ENCODE results near the gene MUC22. TPM values are rescaled to one million over a fixed set of nuclear protein-coding genes. Genes with fewer than 3 reads are reported as not detected.

The MUC22 gene
- total and polyA plus RNA-seq, 2 experiments from 2014 or later = 0.03 TPM; not detected in 1

- Histone ChIP-seq H3K4me3 (no peak within 1 kb of the TSS), H2AFZ (no peak within 1 kb of the TSS)
These were observed 26.8 kb upstream of the MUC22 start, which contains the start of gene MUC21 for GRCh38 chr6:30983439-30983838. TSS of gene MUC21 (plus strand) at chr6:30983718. CDS start at chr6:30983959, 241 bp downstream.

GRCh38 chr6:30985490-30985889 lies 24.8 kb upstream of the MUC22 start:
- Histone ChIP-seq H3K4me1 (ENCODE audit: insufficient read depth) (peaks cover 4% of the 10 kb centered on the region), H3K9me2 (replicated peaks; ENCODE audit: insufficient read depth) (no peaks in the 10 kb centered on the region), H3K79me2 (no peaks in the 10 kb centered on the region), H3K4me3 (no peak overlapping the region), H3K27ac (no peak overlapping the region), H3K36me3 (replicated peaks; ENCODE audit: insufficient read depth, low read depth) (no peaks in the 10 kb centered on the region), H3K9me3 (ENCODE audit: low read depth) (no peaks in the 10 kb centered on the region), H4K20me1 (ENCODE audit: insufficient read depth, poor library complexity, severe bottlenecking) (no peaks in the 10 kb centered on the region), H3K4me2 (no peak overlapping the region), H2AFZ (no peak overlapping the region), H3K27me3 (no peaks in the 10 kb centered on the region)
- no peak for TF ChIP-seq EZH2phosphoT487 (IDR thresholded peaks at IDR 0.05; ENCODE audit: low read depth, severe bottlenecking, unreplicated experiment)
- TF ChIP-seq CTCF (IDR thresholded peaks at IDR 0.05; ENCODE audit: poor library complexity) = no peak
- no peak for TF ChIP-seq EZH2 (IDR thresholded peaks at IDR 0.05; ENCODE audit: borderline replicate concordance)
- DNase-seq (ENCODE audit: low spot score) = no peak
- 96% methylated on average over 5 of the region's 5 CpGs for WGBS (ENCODE audit: low lambda C conversion rate, missing lambda C conversion rate)

More at GRCh38 chr6:30983439-30983838, 26.8 kb upstream of the MUC22 start, which contains the start of gene MUC21:
- WGBS (ENCODE audit: low lambda C conversion rate, missing lambda C conversion rate) = 89% methylated on average over 6 of the region's 6 CpGs
- Histone ChIP-seq H3K9me3 (ENCODE audit: low read depth) (no peaks in the 10 kb centered on the region), H4K20me1 (ENCODE audit: insufficient read depth, poor library complexity, severe bottlenecking) (no peaks in the 10 kb centered on the region), H3K27me3 (no peaks in the 10 kb centered on the region), H3K9me2 (replicated peaks; ENCODE audit: insufficient read depth) (no peaks in the 10 kb centered on the region), H3K4me2 (peak within 1 kb of the TSS; percentile 71), H3K27ac (no peak within 1 kb of the TSS), H3K4me1 (ENCODE audit: insufficient read depth) (peaks cover 4% of the 10 kb centered on the region), H3K36me3 (replicated peaks; ENCODE audit: insufficient read depth, low read depth) (no peaks in the 10 kb centered on the region), H3K79me2 (no peaks in the 10 kb centered on the region)
- TF ChIP-seq EZH2 (IDR thresholded peaks at IDR 0.05; ENCODE audit: borderline replicate concordance) = no peak
- TF ChIP-seq EZH2phosphoT487 (IDR thresholded peaks at IDR 0.05; ENCODE audit: low read depth, severe bottlenecking, unreplicated experiment) = no peak
- no peak for TF ChIP-seq CTCF (IDR thresholded peaks at IDR 0.05; ENCODE audit: poor library complexity)
- no peak for DNase-seq (ENCODE audit: low spot score)

GRCh38 chr6:30987304-30987703 lies 23.0 kb upstream of the MUC22 start:
- no peaks in the 10 kb centered on the region for H3K9me3 ChIP-seq (ENCODE audit: low read depth)
- no peak for DNase-seq (ENCODE audit: low spot score)
- no peaks in the 10 kb centered on the region for H3K36me3 ChIP-seq (replicated peaks; ENCODE audit: insufficient read depth, low read depth)
- no peaks in the 10 kb centered on the region for H3K4me1 ChIP-seq (ENCODE audit: insufficient read depth)
- TF ChIP-seq EZH2 (IDR thresholded peaks at IDR 0.05; ENCODE audit: borderline replicate concordance) (no peak), CTCF (IDR thresholded peaks at IDR 0.05; ENCODE audit: poor library complexity) (no peak), EZH2phosphoT487 (IDR thresholded peaks at IDR 0.05; ENCODE audit: low read depth, severe bottlenecking, unreplicated experiment) (no peak)
- no peaks in the 10 kb centered on the region for H3K79me2 ChIP-seq
- H3K27ac ChIP-seq = no peak overlapping the region
- H2AFZ ChIP-seq = no peak overlapping the region
- H3K4me2 ChIP-seq = no peak overlapping the region
- no peaks in the 10 kb centered on the region for H3K9me2 ChIP-seq (replicated peaks; ENCODE audit: insufficient read depth)
- H3K27me3 ChIP-seq = no peaks in the 10 kb centered on the region
- H3K4me3 ChIP-seq = no peak overlapping the region
- H4K20me1 ChIP-seq (ENCODE audit: insufficient read depth, poor library complexity, severe bottlenecking) = no peaks in the 10 kb centered on the region
- WGBS (ENCODE audit: low lambda C conversion rate, missing lambda C conversion rate) = 93% methylated on average over 5 of the region's 6 CpGs
